Fibroblast of skin of back (primary cell): ENCODE measurements around the gene TENM4.

ENCODE experiments used
- DNase-seq: peaks from one replicate; pipeline ENCODE4 v3.0.0-alpha.2; 2013

TENM4 gene

GRCh38 chr11:78961247-78961646, 479.6 kb downstream of the TENM4 start:
- peak; percentile 10 for DNase-seq

GRCh38 chr11:78958444-78958843, 482.4 kb downstream of the TENM4 start:
- no peak for DNase-seq

- peak; percentile 17 for DNase-seq
Measured at GRCh38 chr11:78957476-78958245, 483.2 kb downstream of the TENM4 start.

- DNase-seq: no peak
Measured at GRCh38 chr11:78954696-78955095, 486.1 kb downstream of the TENM4 start.

GRCh38 chr11:78954261-78954660, 486.6 kb downstream of the TENM4 start:
- no peak for DNase-seq

- no peak for DNase-seq
Measured at GRCh38 chr11:78952890-78953289, 487.9 kb downstream of the TENM4 start.

GRCh38 chr11:78952175-78952574, 488.7 kb downstream of the TENM4 start:
- DNase-seq: no peak

- no peak for DNase-seq
Measured at GRCh38 chr11:78949976-78950690, 490.7 kb downstream of the TENM4 start.

GRCh38 chr11:78946945-78947902, 493.6 kb downstream of the TENM4 start:
- DNase-seq: peak; percentile 2

- no peak for DNase-seq
Measured at GRCh38 chr11:78943841-78944240, 497.0 kb downstream of the TENM4 start.

GRCh38 chr11:78943154-78943553, 497.7 kb downstream of the TENM4 start:
- DNase-seq: no peak

GRCh38 chr11:78941226-78941851, 499.5 kb downstream of the TENM4 start:
- DNase-seq: no peak

- DNase-seq: no peak
Measured at GRCh38 chr11:78940500-78941225, 500.2 kb downstream of the TENM4 start.

GRCh38 chr11:78938971-78939370, 501.9 kb downstream of the TENM4 start:
- no peak for DNase-seq

GRCh38 chr11:78938036-78938435, 502.8 kb downstream of the TENM4 start:
- no peak for DNase-seq

- no peak for DNase-seq
Measured at GRCh38 chr11:78935398-78936068, 505.3 kb downstream of the TENM4 start.

- no peak for DNase-seq
Measured at GRCh38 chr11:78933350-78933749, 507.5 kb downstream of the TENM4 start.

GRCh38 chr11:78932757-78933156, 508.1 kb downstream of the TENM4 start:
- DNase-seq: no peak

GRCh38 chr11:78931891-78932290, 508.9 kb downstream of the TENM4 start:
- DNase-seq: no peak

- no peak for DNase-seq
Measured at GRCh38 chr11:78930810-78931523, 509.9 kb downstream of the TENM4 start.

GRCh38 chr11:78929906-78930220, 511.0 kb downstream of the TENM4 start:
- DNase-seq: no peak
